GM19455 (cell line): Measurements from ENCODE around the gene MIB2.
"Not testable (repeated sequence)": the region's sequence is repeated elsewhere in the genome, so short reads cannot be mapped to it uniquely, and the experiment has no call there.

ENCODE experiments used
- ATAC-seq: cut with Tn5 transposase; IDR thresholded peaks from one replicate; pipeline ENCODE4 v1.9.1; 2021; ENCODE audit not compliant: unreplicated experiment

Gene MIB2

GRCh38 chr1:1646326-1646725 is 31.0 kb downstream of the MIB2 start:
- ATAC-seq = not testable (repeated sequence)

- not testable (repeated sequence) for ATAC-seq
These were observed 32.4 kb downstream of the MIB2 start for GRCh38 chr1:1647567-1648241.

- not testable (repeated sequence) for ATAC-seq
These were observed 33.0 kb downstream of the MIB2 start for GRCh38 chr1:1648265-1648664.

GRCh38 chr1:1658583-1659549 is 43.6 kb downstream of the MIB2 start, which contains the start of gene CDK11B:
Gene CDK11B, minus strand, starts transcription at chr1:1659004. Its CDS starts 1,519 bp downstream, at chr1:1657485.
- ATAC-seq = peak; percentile 66

- not testable (repeated sequence) for ATAC-seq
These were observed 47.1 kb downstream of the MIB2 start for GRCh38 chr1:1662392-1662791.

- ATAC-seq = not testable (repeated sequence)
These were observed 47.7 kb downstream of the MIB2 start for GRCh38 chr1:1662830-1663560.

- ATAC-seq = not testable (repeated sequence)
These were observed 49.0 kb downstream of the MIB2 start for GRCh38 chr1:1664318-1664717.

GRCh38 chr1:1664941-1665814 is 49.9 kb downstream of the MIB2 start:
- no peak for ATAC-seq

GRCh38 chr1:1665815-1666251 is 50.5 kb downstream of the MIB2 start:
- ATAC-seq = no peak

- ATAC-seq = no peak
These were observed 51.2 kb downstream of the MIB2 start for GRCh38 chr1:1666526-1666925.

GRCh38 chr1:1669468-1670440 is 54.5 kb downstream of the MIB2 start:
- no peak for ATAC-seq

GRCh38 chr1:1670866-1671265 is 55.6 kb downstream of the MIB2 start:
- ATAC-seq = no peak

GRCh38 chr1:1671365-1672119 is 56.2 kb downstream of the MIB2 start:
- ATAC-seq = no peak

GRCh38 chr1:1672181-1672965 is 57.1 kb downstream of the MIB2 start:
- ATAC-seq = no peak

GRCh38 chr1:1674806-1675205 is 59.5 kb downstream of the MIB2 start:
- ATAC-seq = not testable (repeated sequence)

- not testable (repeated sequence) for ATAC-seq
These were observed 59.9 kb downstream of the MIB2 start for GRCh38 chr1:1675218-1675617.

- ATAC-seq = not testable (repeated sequence)
These were observed 60.8 kb downstream of the MIB2 start for GRCh38 chr1:1676087-1676486.
